Kidney (tissue), 14 donors: ENCODE data around the gene TPRX2. TPM values are rescaled to one million over a fixed set of nuclear protein-coding genes. Genes with fewer than 3 reads are reported as not detected.

Experiments
- DNase-seq, 5 donors: peaks; one replicate each; pipeline ENCODE4 v3.0.0-alpha.2; 2013 to 2020
- FAIRE-seq: peaks from 2 replicates; lab custom pipeline; 2012; peaks lifted over from hg19 to GRCh38; lab: Jason Lieb, UNC
- H3K27ac ChIP-seq, 2 donors: one replicate each; pipeline ENCODE4 v1.7.0; 2013; ENCODE audit warnings: low read depth in 2 of 2, low read length in 2 of 2, inconsistent platforms in 1 of 2
- H3K27me3 ChIP-seq: one replicate; pipeline ENCODE4 v1.7.1; 2013; ENCODE audit warnings: low read length, inconsistent platforms; ENCODE audit not compliant: control insufficient read depth, insufficient read depth
- H3K36me3 ChIP-seq, 3 donors: one replicate each; pipeline versions ENCODE4 v1.7.0 to v1.7.1; 2013; ENCODE audit warnings: low read length in 3 of 3, control low read depth in 1 of 3, inconsistent platforms in 1 of 3; ENCODE audit not compliant: insufficient read depth in 3 of 3, control insufficient read depth in 2 of 3
- H3K4me1 ChIP-seq, 3 donors: one replicate each; pipeline versions ENCODE4 v1.7.0 to v1.7.1; 2013; ENCODE audit warnings: low read length in 3 of 3, inconsistent platforms in 1 of 3, low read depth in 1 of 3; ENCODE audit not compliant: control insufficient read depth in 2 of 3, insufficient read depth in 2 of 3
- H3K4me3 ChIP-seq, 3 donors: one replicate each; pipeline versions ENCODE4 v1.7.0 to v1.8.1; 2013; ENCODE audit warnings: low read length in 3 of 3, control low read depth in 1 of 3, inconsistent platforms in 1 of 3
- H3K9ac ChIP-seq, 3 donors: one replicate each; pipeline versions ENCODE4 v1.7.0 to v1.7.1; 2013; ENCODE audit warnings: low read length in 3 of 3, control low read depth in 1 of 3, inconsistent platforms in 1 of 3
- H3K9me3 ChIP-seq, 3 donors: one replicate each; pipeline versions ENCODE4 v1.7.0 to v1.7.1; 2013; ENCODE audit warnings: low read length in 3 of 3, control low read depth in 1 of 3, inconsistent platforms in 1 of 3; ENCODE audit not compliant: control insufficient read depth in 2 of 3, insufficient read depth in 1 of 3
- CTCF ChIP-seq: IDR thresholded peaks from 3 replicates; pipeline ENCODE4 v1.5.1; 2012; ENCODE audit warnings: mild to moderate bottlenecking, moderate library complexity, borderline replicate concordance; ENCODE audit not compliant: insufficient read depth; ENCODE audit errors: extremely low read depth
- intact Hi-C: fragments of 100-400 bp; cut with DNase I; formaldehyde crosslinking; loops from one replicate; pipeline ENCODE4 v1.11.1; 2022
- polyA plus RNA-seq: library from polyadenylated mRNA; stranded (reverse); fragments of 350-450 nt; fragmentation: Illumina TruSeq; extraction: RNeasy Lipid Tissue Mini Kit (QIAGEN cat#74804); gene quantifications from one replicate; pipeline ENCODE4 v1.2.3, GENCODE V29; 2014; ENCODE audit warnings: low read depth, low replicate concordance; ENCODE audit not compliant: insufficient read depth
- total RNA-seq: library from RNA; stranded (reverse); fragmentation: NEBNext Ultra II Directional; extraction: Animal tissue kit (Norgen Biotek cat#: 25700); gene quantifications from one replicate; pipeline ENCODE4 v1.2.1, GENCODE V29; 2021
- donor health status: control.
- donor health status: control.
- donor health status: control.
- donor health status: control.
- donor health status: control.
- donor health status: DM: yes; HTN: yes; CAD: no.
- donor health status: Normal renal cell carcinoma (clear cell type).

Gene TPRX2
- total and polyA plus RNA-seq, 2 donors from 2014 or later, result not detected

DNA sequence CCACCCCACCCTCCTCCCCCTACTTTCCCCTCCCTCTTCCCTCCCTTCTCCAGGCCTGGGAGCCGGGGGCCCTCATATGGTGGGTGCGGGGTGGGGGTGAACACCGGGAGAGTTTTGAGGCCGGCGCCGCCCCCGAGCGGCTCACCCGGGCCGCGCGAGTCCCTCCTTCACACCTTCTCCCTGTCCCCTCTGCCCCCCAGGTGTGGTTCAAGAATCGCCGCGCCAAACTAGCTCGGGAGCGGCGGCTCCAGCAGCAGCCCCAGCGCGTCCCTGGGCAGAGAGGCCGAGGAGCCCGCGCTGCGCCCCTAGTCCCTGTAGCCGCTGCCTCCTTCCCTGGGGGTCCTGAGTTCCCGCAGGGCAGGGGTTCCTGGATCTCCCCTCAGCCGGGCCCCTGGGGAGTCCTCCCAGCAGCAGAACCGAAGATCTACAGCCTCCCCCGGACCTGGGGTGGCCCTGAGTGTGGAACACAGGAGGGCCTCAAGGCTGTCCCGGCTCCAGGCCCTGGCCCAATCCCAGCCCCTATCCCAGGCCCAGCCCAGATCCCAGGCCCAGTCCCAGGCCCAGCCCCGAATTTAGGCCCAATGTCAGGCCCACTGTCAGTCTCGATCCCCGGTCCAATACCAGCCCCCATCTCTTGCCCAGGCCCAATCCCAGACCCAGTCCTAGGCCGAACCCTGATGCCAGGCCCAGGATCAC, 1.7 kb downstream of the TPRX2 start:
- H3K4me3 ChIP-seq, result no peak overlapping the region
- no peak overlapping the region for H3K9ac ChIP-seq
- no peak for TF ChIP-seq CTCF
- no peaks in the 10 kb centered on the region for H3K4me1 ChIP-seq
- intact Hi-C loops, result no loop called here
- H3K9me3 ChIP-seq, result peaks cover 0 to 3% (median 3%) of the 10 kb centered on the region in 3 donors
- no peak overlapping the region for H3K27ac ChIP-seq
- no peaks in the 10 kb centered on the region for H3K27me3 ChIP-seq
- FAIRE-seq (no peak), DNase-seq (peak in 1 of 5 donors; percentile 37)
- no peaks in the 10 kb centered on the region for H3K36me3 ChIP-seq

GRCh38 chr19:47861630-47862029, 2.6 kb downstream of the TPRX2 start:
- peaks cover 0 to 3% (median 3%) of the 10 kb centered on the region in 3 donors for H3K9me3 ChIP-seq
- intact Hi-C loops, result no loop called here
- H3K4me1 ChIP-seq, result no peaks in the 10 kb centered on the region
- no peak overlapping the region for H3K27ac ChIP-seq
- DNase-seq (no peak), FAIRE-seq (no peak)
- H3K36me3 ChIP-seq, result no peaks in the 10 kb centered on the region
- TF ChIP-seq CTCF, result no peak
- no peaks in the 10 kb centered on the region for H3K27me3 ChIP-seq
- no peak overlapping the region for H3K9ac ChIP-seq
- no peak overlapping the region for H3K4me3 ChIP-seq

- intact Hi-C loops, result no loop called here
- Histone ChIP-seq H3K36me3 (no peaks in the 10 kb centered on the region), H3K9ac (no peak overlapping the region), H3K27ac (no peak overlapping the region), H3K27me3 (no peaks in the 10 kb centered on the region), H3K4me3 (no peak overlapping the region), H3K4me1 (no peaks in the 10 kb centered on the region), H3K9me3 (peaks cover 0 to 3% (median 3%) of the 10 kb centered on the region in 3 donors)
- DNase-seq (peak; percentile 89 to 91 (median 90)), FAIRE-seq (peak; percentile 65)
- peak; percentile 82 for TF ChIP-seq CTCF
Observed at GRCh38 chr19:47863514-47863936, 4.5 kb downstream of the TPRX2 start.
